Panc1 (cell line): ENCODE results near the gene LRRC56.

Source experiments
- CTCF ChIP-seq: fragments of 450-650 bp; IDR thresholded peaks from 2 replicates; pipeline ENCODE4 v1.5.1; 2017; ENCODE audit warnings: mild to moderate bottlenecking
- TCF7L2 ChIP-seq: IDR thresholded peaks from 2 replicates; pipeline ENCODE4 v1.6.1; 2011; ENCODE audit warnings: mild to moderate bottlenecking, low read depth, low read length, inconsistent platforms

DNA sequence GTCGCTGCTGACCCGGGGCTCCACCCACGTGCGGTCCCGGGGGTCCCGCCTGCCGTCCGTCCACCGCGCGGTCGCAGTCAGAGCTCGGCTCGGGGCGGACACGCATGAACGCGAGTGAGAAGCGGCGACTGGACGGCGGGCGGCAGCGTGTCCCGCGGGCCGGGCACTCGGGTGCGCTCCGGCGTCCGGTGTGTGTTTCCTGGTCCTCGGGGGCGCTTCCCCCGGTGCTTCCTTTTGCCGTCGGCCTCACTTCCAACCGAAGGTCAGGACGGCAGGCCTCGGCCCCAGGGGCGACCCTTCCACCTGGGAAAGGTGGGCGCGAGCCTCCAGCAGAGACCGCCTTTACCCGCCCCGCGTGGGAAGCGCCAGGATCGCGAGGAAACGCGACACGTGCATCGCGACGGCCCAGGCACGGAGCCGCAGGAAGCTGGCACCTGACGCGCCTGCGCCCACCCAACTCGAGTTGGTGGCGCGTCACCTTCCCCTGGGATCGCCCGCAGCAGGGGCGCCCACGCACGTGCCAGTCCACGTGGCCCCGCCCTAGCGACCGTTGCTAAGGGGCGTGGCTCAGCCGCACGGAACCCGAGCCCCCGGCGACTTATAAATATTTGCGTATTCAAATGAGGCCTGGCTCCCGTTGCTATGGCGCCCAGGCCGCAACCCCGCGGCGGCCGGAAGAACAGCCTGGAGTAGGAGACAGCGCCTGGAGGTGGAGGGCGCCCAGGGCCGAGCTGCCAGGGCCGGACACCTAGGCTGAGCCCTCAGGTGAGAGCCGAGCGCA, at the start of gene LRRC56:
- TF ChIP-seq TCF7L2 (no peak), CTCF (no peak)
